Astrocyte of the spinal cord (primary cell): ENCODE results near the gene ASTN2.
A peak's percentile ranks its signal among the peaks of the same experiment; 100 is the strongest.

Source experiments
- DNase-seq: peaks from one replicate; pipeline ENCODE4 v3.0.0; 2011; ENCODE audit warnings: low read depth, low spot score
- H3K4me3 ChIP-seq: 2 replicates; pipeline ENCODE4 v1.5.1; 2011; ENCODE audit warnings: low read depth, mild to moderate bottlenecking, low read length, moderate library complexity
- CTCF ChIP-seq: IDR thresholded peaks from 2 replicates; pipeline ENCODE4 v1.5.1; 2012; ENCODE audit warnings: low read depth, mild to moderate bottlenecking, low read length, inconsistent platforms
- in situ Hi-C: cut with HindIII; loops from 2 replicates; pipeline ENCODE4 v1.10.0; 2017; ENCODE audit warnings: low sequenced_read_pairs

ASTN2 gene

DNA sequence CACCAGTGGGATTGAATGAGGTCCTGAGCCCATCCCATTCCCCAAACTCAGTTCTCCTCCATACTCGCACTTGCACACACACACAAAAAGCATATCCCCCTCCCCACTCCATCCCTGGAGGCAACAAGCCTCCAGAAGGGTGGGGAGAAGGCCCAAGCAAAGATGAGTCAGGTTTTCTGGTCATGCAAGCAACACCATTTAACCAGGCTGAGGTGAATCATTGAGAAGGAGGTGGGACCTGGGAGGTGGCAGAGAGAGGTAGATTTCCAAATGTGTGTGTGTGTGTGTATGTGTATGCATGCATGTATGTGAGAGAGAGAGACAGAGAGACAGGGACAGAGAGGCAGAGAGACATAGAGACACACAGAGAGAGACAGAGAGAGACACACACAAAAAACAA is 913.0 kb downstream of the ASTN2 start:
- in situ Hi-C loops, result no loop called here
- peak; percentile 23 for DNase-seq
- TF ChIP-seq CTCF, result no peak
- no peak overlapping the region for H3K4me3 ChIP-seq

DNA sequence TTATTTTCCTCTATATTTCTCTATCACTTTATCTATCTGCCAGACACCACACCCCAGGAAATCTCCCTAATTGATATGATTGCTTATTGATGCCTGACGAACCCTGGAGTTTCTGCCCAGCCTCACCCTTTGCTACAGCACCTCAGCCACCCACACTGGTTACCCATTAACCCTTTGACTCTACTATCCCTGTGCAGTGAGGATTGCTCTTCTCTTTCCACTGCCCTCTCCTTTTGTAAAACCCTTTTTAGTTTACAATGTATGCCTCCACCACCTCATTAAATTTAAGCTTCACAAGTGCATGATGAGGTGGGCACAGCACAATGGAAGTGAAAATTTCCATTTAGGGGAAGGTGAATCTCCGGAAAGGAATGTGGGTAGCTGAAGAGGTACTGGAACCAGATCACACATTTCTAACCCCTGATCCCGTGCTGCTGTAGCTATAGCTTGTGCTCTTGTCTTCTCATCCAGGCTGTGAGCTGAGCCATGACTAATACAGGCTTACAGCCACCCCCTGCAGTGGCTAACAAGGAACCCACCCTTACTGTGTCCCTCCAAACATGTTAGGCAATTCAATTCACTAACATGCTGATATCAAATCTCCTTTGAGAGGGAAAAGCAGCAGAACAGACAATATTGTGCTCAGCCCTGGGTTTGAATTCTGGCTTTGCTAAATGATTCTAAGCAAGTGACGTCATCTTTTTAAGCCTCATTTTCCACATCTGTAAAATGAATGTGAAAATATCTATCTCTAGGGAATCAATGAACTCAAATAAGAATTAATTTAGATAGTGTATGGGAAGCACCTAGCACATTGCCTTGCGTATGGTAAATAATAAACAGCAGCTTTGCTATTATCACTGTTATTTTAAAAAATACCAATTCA is 914.6 kb downstream of the ASTN2 start:
- DNase-seq, result peak; percentile 85
- TF ChIP-seq CTCF, result no peak
- in situ Hi-C loops, result no loop called here
- no peak overlapping the region for H3K4me3 ChIP-seq

GRCh38 chr9:116499434-116499833 is 915.4 kb downstream of the ASTN2 start:
- TF ChIP-seq CTCF, result no peak
- no peak for DNase-seq

DNA sequence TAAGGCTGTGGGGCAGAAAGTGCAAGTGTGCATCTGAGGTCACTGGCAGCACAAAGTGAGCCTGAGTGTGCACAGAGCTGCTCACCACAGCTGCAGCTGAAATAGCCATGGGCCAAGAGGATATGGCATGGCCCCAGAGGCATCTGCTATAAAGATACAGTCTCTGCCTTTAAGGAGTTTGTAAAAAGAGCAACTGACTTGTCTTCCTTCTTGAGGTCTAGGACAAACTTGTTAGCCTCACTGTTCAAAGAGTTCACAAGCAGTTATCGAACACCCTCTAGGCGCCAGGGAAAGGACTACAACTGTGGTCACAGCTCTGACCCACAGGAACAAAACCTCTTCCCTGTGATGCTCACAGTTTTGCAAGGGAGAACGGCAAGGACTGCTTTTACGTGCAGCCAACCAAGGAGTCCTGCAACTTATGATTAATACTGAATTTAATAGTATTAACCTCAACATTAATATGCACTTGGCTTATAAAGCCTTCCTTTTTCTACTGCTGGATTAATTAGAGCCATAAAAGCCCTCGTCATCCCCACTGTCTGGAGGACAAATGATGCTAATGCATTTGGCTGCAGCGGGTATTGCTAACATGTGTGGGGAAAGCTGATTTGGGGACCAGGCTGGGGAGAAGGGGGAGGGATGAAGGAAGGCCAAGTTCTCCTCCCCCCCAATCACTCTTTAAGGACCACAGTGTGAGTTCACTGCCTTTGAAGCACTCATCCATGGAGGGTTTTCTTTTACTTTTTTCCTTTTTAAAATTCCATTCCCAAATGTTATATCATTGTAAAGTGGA is 917.6 kb downstream of the ASTN2 start:
- no peak for DNase-seq
- in situ Hi-C loops, result no loop called here
- H3K4me3 ChIP-seq, result no peak overlapping the region
- TF ChIP-seq CTCF, result no peak

More at GRCh38 chr9:116499434-116499833, 915.4 kb downstream of the ASTN2 start:
- in situ Hi-C loops, result no loop called here
- H3K4me3 ChIP-seq, result no peak overlapping the region

GRCh38 chr9:116496167-116496566 is 918.7 kb downstream of the ASTN2 start:
- no peak for DNase-seq
- in situ Hi-C loops, result no loop called here
- no peak for TF ChIP-seq CTCF
- no peak overlapping the region for H3K4me3 ChIP-seq

- in situ Hi-C loops, result no loop called here
- no peak for DNase-seq
- no peak for TF ChIP-seq CTCF
- no peak overlapping the region for H3K4me3 ChIP-seq
These were observed 919.1 kb downstream of the ASTN2 start for GRCh38 chr9:116495725-116496124.
